ENCODE data around the gene NOS1AP.

DNA sequence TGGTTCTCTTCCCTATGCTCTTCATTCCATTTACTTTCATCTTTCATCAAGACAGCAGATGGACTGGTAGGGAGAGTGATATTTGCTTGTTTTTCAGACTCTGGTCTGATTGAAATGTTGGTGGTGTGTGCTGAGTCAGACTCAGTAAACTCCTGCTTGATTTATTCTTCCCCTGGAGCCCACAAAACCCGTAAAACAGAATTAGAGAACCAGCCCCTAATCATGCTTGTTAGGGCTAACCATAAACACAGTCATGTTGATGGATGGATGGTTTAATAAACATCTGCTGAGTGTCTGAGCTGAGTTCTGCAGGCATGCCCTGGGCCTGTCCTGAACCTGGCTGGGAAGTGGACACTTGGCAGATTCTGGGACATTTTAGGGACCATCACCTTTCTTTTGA lies 24.8 kb downstream of the NOS1AP start:
- TF ChIP-seq EP300 (IDR thresholded peaks at IDR 0.05) (no peak), POLR2AphosphoS5 (IDR thresholded peaks at IDR 0.05) (no peak), POLR2A (IDR thresholded peaks at IDR 0.05) (no peak)
- TF ChIP-seq, protein P1, sequence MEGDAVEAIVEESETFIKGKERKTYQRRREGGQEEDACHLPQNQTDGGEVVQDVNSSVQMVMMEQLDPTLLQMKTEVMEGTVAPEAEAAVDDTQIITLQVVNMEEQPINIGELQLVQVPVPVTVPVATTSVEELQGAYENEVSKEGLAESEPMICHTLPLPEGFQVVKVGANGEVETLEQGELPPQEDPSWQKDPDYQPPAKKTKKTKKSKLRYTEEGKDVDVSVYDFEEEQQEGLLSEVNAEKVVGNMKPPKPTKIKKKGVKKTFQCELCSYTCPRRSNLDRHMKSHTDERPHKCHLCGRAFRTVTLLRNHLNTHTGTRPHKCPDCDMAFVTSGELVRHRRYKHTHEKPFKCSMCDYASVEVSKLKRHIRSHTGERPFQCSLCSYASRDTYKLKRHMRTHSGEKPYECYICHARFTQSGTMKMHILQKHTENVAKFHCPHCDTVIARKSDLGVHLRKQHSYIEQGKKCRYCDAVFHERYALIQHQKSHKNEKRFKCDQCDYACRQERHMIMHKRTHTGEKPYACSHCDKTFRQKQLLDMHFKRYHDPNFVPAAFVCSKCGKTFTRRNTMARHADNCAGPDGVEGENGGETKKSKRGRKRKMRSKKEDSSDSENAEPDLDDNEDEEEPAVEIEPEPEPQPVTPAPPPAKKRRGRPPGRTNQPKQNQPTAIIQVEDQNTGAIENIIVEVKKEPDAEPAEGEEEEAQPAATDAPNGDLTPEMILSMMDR (IDR thresholded peaks at IDR 0.05): no peak

Measured in stomach (tissue), 4 donors.